RWPE1 (cell line): ENCODE results near the gene ITIH5.
"Not testable (repeated sequence)": the region's sequence is repeated elsewhere in the genome, so short reads cannot be mapped to it uniquely, and the experiment has no call there.

Experiments used
- CTCF ChIA-PET: fragments of 350-600 bp; sonication (Branson Sonifier 250); formaldehyde crosslinking; extraction: SDS; loops from one replicate; lab custom pipeline; 2021; lab: Yijun Ruan, JAX
- POLR2A ChIA-PET: fragments of 400-600 bp; formaldehyde crosslinking; extraction: SDS; loops from one replicate; lab custom pipeline; 2020; ENCODE audit warnings: antibody characterized with exemption; ENCODE audit not compliant: low non-redundant PET; lab: Yijun Ruan, JAX
- DNase-seq: peaks from one replicate; pipeline ENCODE4 v3.0.0; 2012; ENCODE audit warnings: low spot score
- H3K27ac ChIP-seq: fragments of 450-650 bp; 2 replicates; pipeline ENCODE4 v1.5.1; 2017
- TF ChIP-seq, protein P1 (sequence below): fragments of 450-650 bp; conservative IDR thresholded peaks from 2 replicates; pipeline ENCODE4 v1.5.1; 2017; ENCODE audit warnings: low read depth, mild to moderate bottlenecking

The ITIH5 gene

DNA sequence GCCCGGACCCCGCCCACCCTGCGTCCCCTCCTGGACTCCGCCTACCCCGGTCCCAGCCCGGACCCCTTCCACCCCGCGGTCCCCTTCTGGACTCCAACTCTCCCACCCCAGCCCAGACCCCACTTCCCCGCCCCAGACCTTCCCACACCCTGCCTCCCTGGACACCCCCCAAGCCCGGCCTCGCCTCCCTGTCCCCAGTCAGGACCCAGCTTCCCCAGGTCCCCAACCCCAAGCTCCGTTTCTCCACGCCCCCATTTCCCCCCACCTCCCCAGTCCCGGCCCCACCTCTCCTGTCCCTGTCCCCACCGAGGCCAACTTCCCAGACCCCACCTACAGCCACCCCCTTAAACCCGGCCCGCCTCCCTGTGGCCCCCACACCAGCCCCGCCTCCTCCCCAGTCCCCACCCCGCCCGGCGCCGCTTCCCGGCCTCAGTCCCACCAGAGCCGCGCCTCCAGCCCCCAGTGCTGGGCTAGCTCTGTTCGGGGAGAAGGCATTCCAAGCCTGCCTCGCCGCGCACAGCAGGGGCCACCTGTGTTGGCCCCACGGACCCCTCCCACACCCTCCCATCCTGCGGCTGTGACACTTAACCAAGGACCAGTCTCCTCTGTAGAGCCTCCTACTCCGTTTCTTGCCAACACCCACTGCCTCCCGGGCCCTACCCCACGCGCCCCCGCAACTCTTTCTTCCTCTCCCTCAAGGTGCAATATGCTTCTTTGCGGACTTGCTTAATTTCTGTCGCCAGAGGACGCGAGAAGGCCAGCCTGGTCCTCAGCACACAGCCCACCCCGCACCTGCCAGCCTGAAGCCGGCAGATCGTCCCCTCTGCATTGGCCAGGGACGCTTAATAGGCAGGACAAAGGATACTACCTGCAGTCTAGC, 736 bp upstream of the ITIH5 start:
- no peak for DNase-seq
- TF ChIP-seq, protein P1, sequence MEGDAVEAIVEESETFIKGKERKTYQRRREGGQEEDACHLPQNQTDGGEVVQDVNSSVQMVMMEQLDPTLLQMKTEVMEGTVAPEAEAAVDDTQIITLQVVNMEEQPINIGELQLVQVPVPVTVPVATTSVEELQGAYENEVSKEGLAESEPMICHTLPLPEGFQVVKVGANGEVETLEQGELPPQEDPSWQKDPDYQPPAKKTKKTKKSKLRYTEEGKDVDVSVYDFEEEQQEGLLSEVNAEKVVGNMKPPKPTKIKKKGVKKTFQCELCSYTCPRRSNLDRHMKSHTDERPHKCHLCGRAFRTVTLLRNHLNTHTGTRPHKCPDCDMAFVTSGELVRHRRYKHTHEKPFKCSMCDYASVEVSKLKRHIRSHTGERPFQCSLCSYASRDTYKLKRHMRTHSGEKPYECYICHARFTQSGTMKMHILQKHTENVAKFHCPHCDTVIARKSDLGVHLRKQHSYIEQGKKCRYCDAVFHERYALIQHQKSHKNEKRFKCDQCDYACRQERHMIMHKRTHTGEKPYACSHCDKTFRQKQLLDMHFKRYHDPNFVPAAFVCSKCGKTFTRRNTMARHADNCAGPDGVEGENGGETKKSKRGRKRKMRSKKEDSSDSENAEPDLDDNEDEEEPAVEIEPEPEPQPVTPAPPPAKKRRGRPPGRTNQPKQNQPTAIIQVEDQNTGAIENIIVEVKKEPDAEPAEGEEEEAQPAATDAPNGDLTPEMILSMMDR, result no peak
- ChIA-PET CTCF (interaction anchor here (0.5 kb wide), 1 partner anchor 52 kb away, joined by 3 read pairs; no protein-coding TSS in a partner anchor), POLR2A (no interaction called here)
- H3K27ac ChIP-seq, result no peak overlapping the region

DNA sequence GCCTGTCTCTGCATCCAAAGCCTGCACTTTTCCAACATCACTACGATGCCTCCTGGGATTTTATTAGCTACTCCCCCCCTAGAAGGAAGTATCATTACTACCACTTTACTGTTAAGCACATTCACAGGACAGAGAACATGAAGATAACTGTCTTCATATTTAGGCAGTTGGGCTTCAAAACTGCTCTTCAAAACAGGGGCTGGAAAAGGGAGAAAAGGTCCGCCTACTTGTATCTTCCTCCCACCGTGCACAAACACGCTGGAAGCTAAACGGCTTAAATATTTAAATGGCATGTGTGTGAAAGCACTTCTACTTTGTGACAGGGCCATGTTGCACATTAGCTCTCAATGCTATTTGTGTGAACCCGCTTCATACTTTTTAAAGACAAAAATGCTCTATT, 999 bp downstream of the ITIH5 start:
- POLR2A ChIA-PET, result no interaction called here
- CTCF ChIA-PET, result no interaction called here
- no peak overlapping the region for H3K27ac ChIP-seq
- TF ChIP-seq, protein P1, result no peak
- no peak for DNase-seq

DNA sequence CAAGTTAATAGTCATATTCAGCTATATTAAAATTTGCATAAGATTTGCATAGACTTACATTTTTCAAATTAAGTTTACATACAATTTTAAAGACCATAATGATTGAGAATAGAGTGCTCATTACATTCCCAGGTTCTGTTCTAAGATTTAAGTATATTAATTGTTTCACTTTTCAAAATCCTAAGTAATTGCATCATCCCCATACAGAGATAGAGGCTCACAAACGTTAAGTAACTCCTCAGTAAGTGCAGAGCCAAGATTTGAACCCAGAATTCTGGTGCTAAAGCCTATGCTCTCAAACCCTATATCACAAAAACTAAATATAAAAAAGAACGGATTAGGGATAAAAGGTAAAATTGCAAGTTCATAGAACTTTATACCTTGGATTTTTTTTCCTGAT, 2.1 kb downstream of the ITIH5 start:
- ChIA-PET POLR2A (no interaction called here), CTCF (no interaction called here)
- TF ChIP-seq, protein P1, result no peak
- no peak for DNase-seq
- H3K27ac ChIP-seq, result no peak overlapping the region

DNA sequence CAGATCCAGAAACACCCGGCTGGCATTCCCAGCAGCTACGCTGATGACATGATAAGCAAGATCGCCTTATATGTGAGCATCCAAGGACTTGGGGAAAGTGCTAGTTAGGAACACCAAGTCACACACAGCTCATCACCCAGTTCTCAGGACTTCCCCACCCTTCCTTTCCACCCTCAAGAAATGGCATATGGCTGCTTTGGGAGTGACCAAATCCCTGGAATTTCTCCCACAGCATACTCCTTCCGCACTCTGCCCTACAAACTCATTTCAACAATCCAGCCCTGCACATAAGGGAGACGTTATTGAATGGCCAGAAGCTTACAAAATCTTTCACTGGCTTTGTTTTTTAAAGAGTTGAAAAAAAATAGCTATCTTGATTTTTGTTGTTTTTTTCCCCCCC, 4.2 kb downstream of the ITIH5 start:
- ChIA-PET POLR2A (no interaction called here), CTCF (no interaction called here)
- DNase-seq, result no peak
- H3K27ac ChIP-seq, result no peak overlapping the region
- TF ChIP-seq, protein P1, result no peak

DNA sequence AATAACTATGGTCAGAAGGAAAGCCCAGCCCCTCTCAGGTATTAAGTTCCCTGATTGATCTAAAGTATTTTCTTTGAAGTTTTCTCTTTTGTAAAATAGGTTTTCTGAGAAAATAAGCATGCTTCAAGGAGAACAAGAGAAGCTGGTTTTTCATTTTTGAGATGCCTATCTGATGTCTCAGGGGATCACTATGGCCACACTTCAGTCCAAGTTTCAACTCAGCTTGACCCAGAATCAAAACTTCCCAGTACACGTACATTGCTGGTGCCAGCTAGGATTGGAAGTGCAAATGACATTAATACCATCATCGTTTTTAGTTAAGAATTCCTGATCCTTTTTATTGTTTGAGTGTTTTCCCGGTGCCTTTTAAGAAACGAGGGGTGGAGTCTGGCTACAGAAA, 7.2 kb downstream of the ITIH5 start:
- TF ChIP-seq, protein P1, result no peak
- no peak overlapping the region for H3K27ac ChIP-seq
- POLR2A ChIA-PET, result no interaction called here
- DNase-seq, result no peak
- CTCF ChIA-PET, result interaction anchor here (0.6 kb wide), 1 partner anchor 1251 kb away, joined by 3 read pairs; no protein-coding TSS in a partner anchor

DNA sequence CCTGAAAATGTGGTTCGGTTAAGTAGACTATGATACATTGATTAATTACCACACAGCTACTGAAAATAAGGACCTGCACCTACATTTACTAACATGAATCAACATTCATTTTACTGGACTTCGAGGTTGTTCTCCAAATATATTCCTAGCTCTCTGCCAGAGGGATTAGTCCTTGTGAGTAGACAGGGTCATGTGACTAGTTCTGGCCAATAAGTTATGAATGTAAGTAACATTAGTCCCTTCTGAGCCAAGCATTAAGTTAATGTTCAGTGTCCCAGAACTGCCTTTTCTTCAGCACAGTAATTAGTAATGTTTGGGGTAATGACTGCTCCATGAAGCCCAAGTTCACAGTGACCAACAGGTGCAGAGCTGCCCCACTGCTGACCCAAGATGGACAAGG, 9.2 kb downstream of the ITIH5 start:
- ChIA-PET CTCF (no interaction called here), POLR2A (no interaction called here)
- TF ChIP-seq, protein P1, result no peak
- H3K27ac ChIP-seq, result no peak overlapping the region
- DNase-seq, result no peak

DNA sequence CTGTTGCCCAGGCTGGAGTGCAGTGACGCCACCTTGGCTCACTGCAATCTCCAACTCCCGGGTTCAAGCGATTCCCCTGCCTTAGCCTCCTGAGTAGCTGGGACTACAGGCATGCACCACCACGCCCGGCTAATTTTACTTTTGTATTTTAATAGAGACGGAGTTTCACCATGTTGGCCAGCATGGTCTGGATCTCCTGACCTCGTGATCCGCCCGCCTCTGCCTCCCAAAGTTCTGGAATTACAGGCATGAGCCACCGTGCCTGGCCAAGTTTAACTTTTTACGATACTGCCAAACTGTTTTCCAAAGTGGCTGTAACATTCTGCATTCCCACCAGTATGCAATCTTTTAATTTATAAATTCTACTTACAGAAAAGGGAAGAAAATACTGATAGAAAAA, 9.7 kb downstream of the ITIH5 start:
- CTCF ChIA-PET, POLR2A ChIA-PET: not testable (repeated sequence)

More for the DNA sequence above, 9.7 kb downstream of the ITIH5 start:
- DNase-seq, H3K27ac ChIP-seq: not testable (repeated sequence)
